Liver (tissue), 3 donors: ENCODE data around the gene KRT26.

ENCODE experiments used
- GABPA ChIP-seq, 2 donors: IDR thresholded peaks in 1 of 2; conservative IDR thresholded peaks in 1 of 2; 2 replicates each; pipeline ENCODE4 v1.6.1; 2016; ENCODE audit warnings: antibody characterized with exemption in 2 of 2, mild to moderate bottlenecking in 1 of 2, moderate library complexity in 1 of 2
- RXRA ChIP-seq, 2 donors: IDR thresholded peaks; 2 replicates each; pipeline ENCODE4 v1.6.1; 2017 to 2018; ENCODE audit warnings: antibody characterized with exemption in 2 of 2, mild to moderate bottlenecking in 1 of 2
- TAF1 ChIP-seq: conservative IDR thresholded peaks from 2 replicates; pipeline ENCODE4 v1.6.1; 2016; ENCODE audit warnings: antibody characterized with exemption, mild to moderate bottlenecking
- YY1 ChIP-seq: IDR thresholded peaks from 2 replicates; pipeline ENCODE4 v1.6.1; 2016; ENCODE audit warnings: antibody characterized with exemption, mild to moderate bottlenecking
- TF ChIP-seq, protein P1 (sequence below): fragments of 150-350 bp; IDR thresholded peaks from 2 replicates; pipeline ENCODE4 v1.5.1; 2017; ENCODE audit warnings: improper control_type of control experiment, low read depth, low read length; ENCODE audit not compliant: missing input control
- TF ChIP-seq, protein P2 (sequence below): IDR thresholded peaks from 2 replicates; pipeline ENCODE4 v1.6.1; 2016; ENCODE audit warnings: antibody characterized with exemption
- TF ChIP-seq, protein P3 (sequence below): IDR thresholded peaks from 2 replicates; pipeline ENCODE4 v1.6.1; 2016; ENCODE audit warnings: antibody characterized with exemption, mild to moderate bottlenecking
- TF ChIP-seq, protein P4 (sequence below): IDR thresholded peaks from 2 replicates; pipeline ENCODE4 v1.6.1; 2016; ENCODE audit warnings: antibody characterized with exemption
- donor health status: healthy.
- donor health status: healthy.

DNA sequence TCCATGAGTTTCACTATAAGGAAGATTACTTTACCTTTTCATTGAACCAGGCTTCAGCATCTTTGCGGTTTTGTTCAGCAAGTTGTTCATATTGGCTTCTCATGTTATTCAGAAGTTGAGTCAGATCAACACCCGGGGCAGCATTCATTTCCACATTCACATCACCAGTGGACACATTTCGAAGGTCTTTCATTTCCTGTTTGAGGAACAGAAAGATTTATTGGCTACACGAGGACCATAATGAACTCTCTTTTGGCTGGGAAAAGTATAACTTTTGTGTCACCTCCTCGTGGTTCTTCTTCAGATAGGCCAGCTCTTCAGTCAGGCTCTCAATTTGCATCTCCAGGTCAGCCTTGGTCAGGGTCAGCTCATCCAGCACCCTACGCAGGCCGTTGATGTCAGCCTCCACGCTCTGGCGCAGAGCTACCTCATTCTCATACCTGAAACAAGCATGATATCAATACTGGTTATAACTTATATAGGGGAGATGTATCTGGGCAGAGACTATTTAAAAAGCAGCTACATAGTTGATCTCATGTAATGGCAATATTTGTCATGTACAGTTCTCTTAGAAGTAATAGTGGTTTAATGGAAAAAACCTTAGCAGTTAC is 48.3 kb upstream of the KRT26 start:
- TF ChIP-seq, protein P1, sequence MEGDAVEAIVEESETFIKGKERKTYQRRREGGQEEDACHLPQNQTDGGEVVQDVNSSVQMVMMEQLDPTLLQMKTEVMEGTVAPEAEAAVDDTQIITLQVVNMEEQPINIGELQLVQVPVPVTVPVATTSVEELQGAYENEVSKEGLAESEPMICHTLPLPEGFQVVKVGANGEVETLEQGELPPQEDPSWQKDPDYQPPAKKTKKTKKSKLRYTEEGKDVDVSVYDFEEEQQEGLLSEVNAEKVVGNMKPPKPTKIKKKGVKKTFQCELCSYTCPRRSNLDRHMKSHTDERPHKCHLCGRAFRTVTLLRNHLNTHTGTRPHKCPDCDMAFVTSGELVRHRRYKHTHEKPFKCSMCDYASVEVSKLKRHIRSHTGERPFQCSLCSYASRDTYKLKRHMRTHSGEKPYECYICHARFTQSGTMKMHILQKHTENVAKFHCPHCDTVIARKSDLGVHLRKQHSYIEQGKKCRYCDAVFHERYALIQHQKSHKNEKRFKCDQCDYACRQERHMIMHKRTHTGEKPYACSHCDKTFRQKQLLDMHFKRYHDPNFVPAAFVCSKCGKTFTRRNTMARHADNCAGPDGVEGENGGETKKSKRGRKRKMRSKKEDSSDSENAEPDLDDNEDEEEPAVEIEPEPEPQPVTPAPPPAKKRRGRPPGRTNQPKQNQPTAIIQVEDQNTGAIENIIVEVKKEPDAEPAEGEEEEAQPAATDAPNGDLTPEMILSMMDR: no peak
- TF ChIP-seq TAF1 (no peak), YY1 (no peak), RXRA (IDR thresholded peaks at IDR 0.05) (no peak), GABPA (IDR thresholded peaks at IDR 0.05 in 1 of 2, conservative IDR thresholded peaks at IDR 0.05 in 1 of 2) (no peak)
- TF ChIP-seq, protein P2, sequence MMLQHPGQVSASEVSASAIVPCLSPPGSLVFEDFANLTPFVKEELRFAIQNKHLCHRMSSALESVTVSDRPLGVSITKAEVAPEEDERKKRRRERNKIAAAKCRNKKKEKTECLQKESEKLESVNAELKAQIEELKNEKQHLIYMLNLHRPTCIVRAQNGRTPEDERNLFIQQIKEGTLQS: no peak
- TF ChIP-seq, protein P3, sequence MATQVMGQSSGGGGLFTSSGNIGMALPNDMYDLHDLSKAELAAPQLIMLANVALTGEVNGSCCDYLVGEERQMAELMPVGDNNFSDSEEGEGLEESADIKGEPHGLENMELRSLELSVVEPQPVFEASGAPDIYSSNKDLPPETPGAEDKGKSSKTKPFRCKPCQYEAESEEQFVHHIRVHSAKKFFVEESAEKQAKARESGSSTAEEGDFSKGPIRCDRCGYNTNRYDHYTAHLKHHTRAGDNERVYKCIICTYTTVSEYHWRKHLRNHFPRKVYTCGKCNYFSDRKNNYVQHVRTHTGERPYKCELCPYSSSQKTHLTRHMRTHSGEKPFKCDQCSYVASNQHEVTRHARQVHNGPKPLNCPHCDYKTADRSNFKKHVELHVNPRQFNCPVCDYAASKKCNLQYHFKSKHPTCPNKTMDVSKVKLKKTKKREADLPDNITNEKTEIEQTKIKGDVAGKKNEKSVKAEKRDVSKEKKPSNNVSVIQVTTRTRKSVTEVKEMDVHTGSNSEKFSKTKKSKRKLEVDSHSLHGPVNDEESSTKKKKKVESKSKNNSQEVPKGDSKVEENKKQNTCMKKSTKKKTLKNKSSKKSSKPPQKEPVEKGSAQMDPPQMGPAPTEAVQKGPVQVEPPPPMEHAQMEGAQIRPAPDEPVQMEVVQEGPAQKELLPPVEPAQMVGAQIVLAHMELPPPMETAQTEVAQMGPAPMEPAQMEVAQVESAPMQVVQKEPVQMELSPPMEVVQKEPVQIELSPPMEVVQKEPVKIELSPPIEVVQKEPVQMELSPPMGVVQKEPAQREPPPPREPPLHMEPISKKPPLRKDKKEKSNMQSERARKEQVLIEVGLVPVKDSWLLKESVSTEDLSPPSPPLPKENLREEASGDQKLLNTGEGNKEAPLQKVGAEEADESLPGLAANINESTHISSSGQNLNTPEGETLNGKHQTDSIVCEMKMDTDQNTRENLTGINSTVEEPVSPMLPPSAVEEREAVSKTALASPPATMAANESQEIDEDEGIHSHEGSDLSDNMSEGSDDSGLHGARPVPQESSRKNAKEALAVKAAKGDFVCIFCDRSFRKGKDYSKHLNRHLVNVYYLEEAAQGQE: no peak
- TF ChIP-seq, protein P4, sequence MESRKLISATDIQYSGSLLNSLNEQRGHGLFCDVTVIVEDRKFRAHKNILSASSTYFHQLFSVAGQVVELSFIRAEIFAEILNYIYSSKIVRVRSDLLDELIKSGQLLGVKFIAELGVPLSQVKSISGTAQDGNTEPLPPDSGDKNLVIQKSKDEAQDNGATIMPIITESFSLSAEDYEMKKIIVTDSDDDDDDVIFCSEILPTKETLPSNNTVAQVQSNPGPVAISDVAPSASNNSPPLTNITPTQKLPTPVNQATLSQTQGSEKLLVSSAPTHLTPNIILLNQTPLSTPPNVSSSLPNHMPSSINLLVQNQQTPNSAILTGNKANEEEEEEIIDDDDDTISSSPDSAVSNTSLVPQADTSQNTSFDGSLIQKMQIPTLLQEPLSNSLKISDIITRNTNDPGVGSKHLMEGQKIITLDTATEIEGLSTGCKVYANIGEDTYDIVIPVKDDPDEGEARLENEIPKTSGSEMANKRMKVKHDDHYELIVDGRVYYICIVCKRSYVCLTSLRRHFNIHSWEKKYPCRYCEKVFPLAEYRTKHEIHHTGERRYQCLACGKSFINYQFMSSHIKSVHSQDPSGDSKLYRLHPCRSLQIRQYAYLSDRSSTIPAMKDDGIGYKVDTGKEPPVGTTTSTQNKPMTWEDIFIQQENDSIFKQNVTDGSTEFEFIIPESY: no peak
